Measurements from ENCODE around the gene GPC1. TPM values are rescaled to one million over a fixed set of nuclear protein-coding genes. Genes with fewer than 3 reads are reported as not detected.

GPC1 gene
- total RNA-seq, 4 donors from 2014 or later, result 0.88 to 62.2 (median 43.4) TPM

DNA sequence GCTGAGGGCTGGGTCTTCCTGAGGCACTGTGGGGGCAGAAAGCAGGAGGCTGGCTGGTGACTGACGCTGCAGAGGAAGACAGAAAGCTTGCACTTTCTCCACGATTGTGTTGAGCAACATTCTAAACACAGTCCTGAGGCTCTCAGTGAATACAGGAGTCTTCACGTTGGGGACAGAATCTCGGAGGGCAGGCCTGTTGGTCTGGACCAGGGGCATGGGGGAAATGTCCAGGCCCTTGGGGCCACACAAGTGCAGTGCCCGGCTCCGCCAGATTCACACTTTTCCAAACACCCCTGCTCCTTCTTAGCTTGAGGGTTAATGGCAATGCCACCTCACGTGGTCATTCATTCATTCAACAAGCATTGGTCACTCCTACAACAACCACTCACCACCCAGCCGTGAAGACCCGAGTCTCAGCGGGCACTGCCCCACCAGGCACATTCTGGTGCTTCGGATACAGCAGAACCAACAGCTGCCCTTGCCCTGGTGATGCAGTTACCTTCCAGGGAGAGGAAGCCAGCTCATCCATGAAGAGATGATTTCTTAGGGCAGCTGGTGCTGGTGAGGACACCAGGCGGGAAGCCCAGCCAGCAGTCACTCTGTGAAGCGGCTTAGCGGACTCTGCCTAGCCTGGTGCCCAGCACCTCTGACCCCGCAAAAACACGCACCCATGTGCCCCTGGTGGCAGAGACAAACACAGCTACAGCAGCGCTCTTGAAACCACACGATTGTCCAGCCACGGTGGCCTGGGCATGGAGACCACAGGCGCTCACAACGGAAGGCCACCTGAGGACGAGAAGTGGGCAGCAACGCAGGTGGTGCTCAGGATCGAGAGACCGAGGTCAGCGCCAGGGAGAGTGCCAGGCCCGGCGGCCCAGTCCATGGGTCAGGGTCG lies 10.9 kb upstream of the GPC1 start:
- DNase-seq, result no peak

DNA sequence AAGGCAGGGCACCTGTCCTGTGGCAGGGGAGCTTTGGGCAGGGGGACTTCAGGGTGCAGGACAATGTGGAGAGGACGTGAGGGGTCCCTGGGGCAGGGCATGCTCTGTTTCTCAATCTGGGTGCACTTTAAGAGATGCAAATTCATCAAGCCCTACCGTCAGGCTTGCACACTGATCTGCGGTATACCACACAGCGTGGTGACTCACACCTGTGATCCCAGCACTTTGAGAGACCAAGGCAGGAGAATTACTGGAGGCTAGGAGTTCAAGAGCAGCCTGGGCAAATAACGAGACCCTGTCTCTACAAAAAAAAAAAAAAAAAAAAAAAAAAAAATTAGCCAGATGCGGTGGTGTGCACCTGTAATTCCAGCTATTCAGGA lies 10.2 kb upstream of the GPC1 start:
- no peaks in the 10 kb centered on the region for H3K27me3 ChIP-seq
- H3K4me1 ChIP-seq, result no peaks in the 10 kb centered on the region
- H3K4me3 ChIP-seq, result no peak overlapping the region
- no peak for DNase-seq
- intact Hi-C loops (cut with DNase I; ENCODE audit: low total_unique reads), result no loop called here
- TF ChIP-seq POLR2A (IDR thresholded peaks at IDR 0.05), result no peak
- TF ChIP-seq, protein P1, sequence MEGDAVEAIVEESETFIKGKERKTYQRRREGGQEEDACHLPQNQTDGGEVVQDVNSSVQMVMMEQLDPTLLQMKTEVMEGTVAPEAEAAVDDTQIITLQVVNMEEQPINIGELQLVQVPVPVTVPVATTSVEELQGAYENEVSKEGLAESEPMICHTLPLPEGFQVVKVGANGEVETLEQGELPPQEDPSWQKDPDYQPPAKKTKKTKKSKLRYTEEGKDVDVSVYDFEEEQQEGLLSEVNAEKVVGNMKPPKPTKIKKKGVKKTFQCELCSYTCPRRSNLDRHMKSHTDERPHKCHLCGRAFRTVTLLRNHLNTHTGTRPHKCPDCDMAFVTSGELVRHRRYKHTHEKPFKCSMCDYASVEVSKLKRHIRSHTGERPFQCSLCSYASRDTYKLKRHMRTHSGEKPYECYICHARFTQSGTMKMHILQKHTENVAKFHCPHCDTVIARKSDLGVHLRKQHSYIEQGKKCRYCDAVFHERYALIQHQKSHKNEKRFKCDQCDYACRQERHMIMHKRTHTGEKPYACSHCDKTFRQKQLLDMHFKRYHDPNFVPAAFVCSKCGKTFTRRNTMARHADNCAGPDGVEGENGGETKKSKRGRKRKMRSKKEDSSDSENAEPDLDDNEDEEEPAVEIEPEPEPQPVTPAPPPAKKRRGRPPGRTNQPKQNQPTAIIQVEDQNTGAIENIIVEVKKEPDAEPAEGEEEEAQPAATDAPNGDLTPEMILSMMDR (IDR thresholded peaks at IDR 0.05), result no peak
- H3K9me3 ChIP-seq, result peaks cover 0 to 2% of the 10 kb centered on the region in 2 donors
- H3K27ac ChIP-seq, result no peak overlapping the region
- no peaks in the 10 kb centered on the region for H3K36me3 ChIP-seq

More for the DNA sequence above, 10.9 kb upstream of the GPC1 start:
- H3K27ac ChIP-seq, result no peak overlapping the region
- H3K36me3 ChIP-seq, result no peaks in the 10 kb centered on the region
- H3K4me3 ChIP-seq, result no peak overlapping the region
- TF ChIP-seq POLR2A (IDR thresholded peaks at IDR 0.05), result no peak
- TF ChIP-seq, protein P1 (IDR thresholded peaks at IDR 0.05), result no peak
- no peaks in the 10 kb centered on the region for H3K4me1 ChIP-seq
- peaks cover 0 to 2% of the 10 kb centered on the region in 2 donors for H3K9me3 ChIP-seq
- intact Hi-C loops (cut with DNase I; ENCODE audit: low total_unique reads), result no loop called here
- no peaks in the 10 kb centered on the region for H3K27me3 ChIP-seq

DNA sequence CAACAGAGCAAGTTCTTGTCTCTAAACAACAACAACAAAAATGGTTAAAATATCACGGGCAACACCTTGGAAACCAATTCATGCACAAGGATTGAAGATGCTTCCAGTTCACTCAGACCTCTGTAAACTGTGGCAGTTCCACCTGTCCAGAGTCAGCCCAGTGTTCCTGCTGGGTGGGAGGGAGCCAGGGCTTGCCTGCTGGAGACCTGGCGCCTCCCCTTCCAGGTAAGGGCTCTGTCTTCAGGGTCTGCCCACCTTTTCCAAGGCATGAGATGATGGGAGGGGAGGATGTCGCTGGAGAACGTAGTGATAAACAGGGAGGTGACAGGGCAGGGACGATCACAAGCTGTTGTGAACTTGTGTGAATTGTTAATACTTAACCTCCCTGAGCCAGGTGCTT lies 9.8 kb upstream of the GPC1 start:
- Histone ChIP-seq H3K27me3 (no peaks in the 10 kb centered on the region), H3K4me3 (no peak overlapping the region), H3K27ac (no peak overlapping the region), H3K36me3 (no peaks in the 10 kb centered on the region), H3K4me1 (no peaks in the 10 kb centered on the region), H3K9me3 (peaks cover 0 to 2% of the 10 kb centered on the region in 2 donors)
- no peak for TF ChIP-seq POLR2A (IDR thresholded peaks at IDR 0.05)
- TF ChIP-seq, protein P1 (IDR thresholded peaks at IDR 0.05), result no peak
- intact Hi-C loops (cut with DNase I; ENCODE audit: low total_unique reads), result no loop called here
- no peak for DNase-seq

DNA sequence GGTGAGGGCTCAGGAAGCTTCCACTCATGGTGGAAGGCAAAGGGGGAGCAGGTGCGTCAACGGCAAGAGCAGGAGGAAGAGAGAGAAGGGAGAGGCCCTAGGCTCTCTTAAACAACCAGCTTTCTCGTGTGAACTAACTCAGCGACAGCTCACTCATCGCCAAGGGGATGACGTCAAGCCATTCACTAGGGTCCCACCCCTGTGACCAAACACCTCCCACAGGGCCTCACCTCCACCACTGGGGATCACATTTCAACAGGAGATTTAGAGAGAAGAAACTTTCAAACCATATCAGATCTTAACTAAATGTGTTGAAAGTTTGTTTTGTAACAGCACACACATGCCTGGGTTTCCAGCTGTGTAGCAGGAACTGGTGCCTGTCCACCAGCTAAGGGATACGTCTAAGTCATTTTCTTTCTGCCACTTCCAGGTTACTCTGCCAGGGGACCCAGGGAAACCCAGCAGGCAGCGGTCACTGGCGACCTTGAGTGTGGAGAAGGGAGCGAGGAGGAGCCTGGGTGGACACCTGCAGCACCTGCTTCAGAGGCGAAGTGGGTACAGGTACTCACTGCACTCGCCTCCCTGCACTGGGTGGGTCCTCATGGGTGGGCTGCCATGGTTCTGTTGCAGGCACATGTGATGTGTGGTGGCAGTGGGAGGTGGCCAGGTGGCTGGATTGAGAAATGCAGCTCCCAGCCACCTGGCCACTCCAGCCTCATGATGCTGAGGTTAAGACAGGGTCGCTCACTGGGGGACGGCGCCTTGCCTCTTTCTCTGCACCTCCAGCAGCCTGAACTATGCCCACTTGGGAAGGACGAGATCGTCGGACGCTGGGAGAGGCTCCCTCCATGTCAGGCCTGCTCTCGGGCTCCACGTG lies 8.4 kb upstream of the GPC1 start:
- Histone ChIP-seq H3K27ac (no peak overlapping the region), H3K36me3 (no peaks in the 10 kb centered on the region), H3K9me3 (peaks cover 0 to 2% of the 10 kb centered on the region in 2 donors), H3K27me3 (no peaks in the 10 kb centered on the region), H3K4me3 (no peak overlapping the region), H3K4me1 (no peaks in the 10 kb centered on the region)
- DNase-seq, result peak in 1 of 2 donors; percentile 8
- TF ChIP-seq, protein P1 (IDR thresholded peaks at IDR 0.05), result no peak
- TF ChIP-seq POLR2A (IDR thresholded peaks at IDR 0.05), result no peak
- intact Hi-C loops (cut with DNase I; ENCODE audit: low total_unique reads), result no loop called here

Data from uterus (tissue), 4 donors.